ENCODE data around the gene ENDOU.

DNA sequence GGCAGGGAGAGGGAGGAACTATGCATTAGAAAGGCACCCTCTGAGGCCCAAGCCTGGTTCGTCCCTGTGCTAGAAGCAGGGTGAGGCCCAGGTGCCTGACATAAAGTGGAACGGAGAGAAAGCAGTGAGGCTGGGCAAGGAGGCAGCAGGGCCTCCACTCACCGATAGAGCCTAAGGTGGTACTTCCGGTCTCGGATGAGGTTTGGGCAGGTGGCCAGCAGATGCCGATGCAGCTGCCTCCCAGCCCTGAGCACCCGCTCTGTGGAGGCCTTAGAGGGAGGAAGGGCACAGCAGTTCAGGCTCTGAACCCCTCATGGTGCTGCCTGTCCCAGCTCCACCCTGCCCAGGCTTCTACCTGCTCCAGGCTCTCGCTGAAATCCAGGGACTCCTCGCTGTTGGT is 26.3 kb upstream of the ENDOU start:
- no peak for TF ChIP-seq EZH2phosphoT487 (IDR thresholded peaks at IDR 0.05; ENCODE audit: borderline replicate concordance, low read depth, low read length)
- TF ChIP-seq, protein P1, sequence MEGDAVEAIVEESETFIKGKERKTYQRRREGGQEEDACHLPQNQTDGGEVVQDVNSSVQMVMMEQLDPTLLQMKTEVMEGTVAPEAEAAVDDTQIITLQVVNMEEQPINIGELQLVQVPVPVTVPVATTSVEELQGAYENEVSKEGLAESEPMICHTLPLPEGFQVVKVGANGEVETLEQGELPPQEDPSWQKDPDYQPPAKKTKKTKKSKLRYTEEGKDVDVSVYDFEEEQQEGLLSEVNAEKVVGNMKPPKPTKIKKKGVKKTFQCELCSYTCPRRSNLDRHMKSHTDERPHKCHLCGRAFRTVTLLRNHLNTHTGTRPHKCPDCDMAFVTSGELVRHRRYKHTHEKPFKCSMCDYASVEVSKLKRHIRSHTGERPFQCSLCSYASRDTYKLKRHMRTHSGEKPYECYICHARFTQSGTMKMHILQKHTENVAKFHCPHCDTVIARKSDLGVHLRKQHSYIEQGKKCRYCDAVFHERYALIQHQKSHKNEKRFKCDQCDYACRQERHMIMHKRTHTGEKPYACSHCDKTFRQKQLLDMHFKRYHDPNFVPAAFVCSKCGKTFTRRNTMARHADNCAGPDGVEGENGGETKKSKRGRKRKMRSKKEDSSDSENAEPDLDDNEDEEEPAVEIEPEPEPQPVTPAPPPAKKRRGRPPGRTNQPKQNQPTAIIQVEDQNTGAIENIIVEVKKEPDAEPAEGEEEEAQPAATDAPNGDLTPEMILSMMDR (conservative IDR thresholded peaks at IDR 0.05; ENCODE audit: low read length) = no peak
